Mammary epithelial cell (primary cell): ENCODE results near the gene PTPN3.

ENCODE experiments used
- EZH2 ChIP-seq: IDR thresholded peaks from 2 replicates; pipeline ENCODE4 v1.6.1; 2012; ENCODE audit warnings: low read length, inconsistent platforms, borderline replicate concordance
- TF ChIP-seq, protein P1 (sequence below), 2 donors: IDR thresholded peaks in 1 of 2; conservative IDR thresholded peaks in 1 of 2; 2 replicates each; pipeline ENCODE4 v1.5.1; 2011 to 2012; ENCODE audit warnings: inconsistent platforms in 2 of 2, low read length in 2 of 2, mild to moderate bottlenecking in 2 of 2, control low read depth in 1 of 2, low read depth in 1 of 2; ENCODE audit not compliant: insufficient read depth in 1 of 2; ENCODE audit errors: extremely low read depth in 1 of 2

DNA sequence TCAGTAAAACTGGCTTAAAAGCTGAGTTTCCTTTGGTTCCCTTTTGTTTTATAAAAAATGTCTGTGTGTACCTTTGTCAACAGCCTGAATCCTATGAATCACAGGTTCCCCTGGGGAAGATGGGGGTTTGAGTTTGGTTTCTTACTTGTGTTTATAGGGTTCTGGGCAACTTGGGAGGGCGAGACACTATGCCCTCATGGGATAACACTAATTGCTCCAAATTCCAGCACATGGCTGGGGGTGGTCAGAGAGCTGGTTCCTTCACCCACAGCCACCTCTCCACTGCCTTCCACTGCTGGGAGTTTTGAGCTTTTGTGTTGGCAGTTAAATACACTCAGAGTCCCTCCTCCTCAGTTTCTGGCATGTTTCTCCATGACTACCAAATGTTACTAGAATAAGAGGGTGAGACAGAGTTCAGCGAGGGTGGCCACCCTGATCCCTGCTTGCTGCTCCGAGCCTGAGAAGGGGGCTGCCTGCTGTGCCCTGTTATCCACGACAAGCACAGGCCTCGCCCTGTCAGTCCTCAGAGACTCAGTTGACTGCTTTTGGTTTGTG, 94.3 kb downstream of the PTPN3 start:
- TF ChIP-seq, protein P1, sequence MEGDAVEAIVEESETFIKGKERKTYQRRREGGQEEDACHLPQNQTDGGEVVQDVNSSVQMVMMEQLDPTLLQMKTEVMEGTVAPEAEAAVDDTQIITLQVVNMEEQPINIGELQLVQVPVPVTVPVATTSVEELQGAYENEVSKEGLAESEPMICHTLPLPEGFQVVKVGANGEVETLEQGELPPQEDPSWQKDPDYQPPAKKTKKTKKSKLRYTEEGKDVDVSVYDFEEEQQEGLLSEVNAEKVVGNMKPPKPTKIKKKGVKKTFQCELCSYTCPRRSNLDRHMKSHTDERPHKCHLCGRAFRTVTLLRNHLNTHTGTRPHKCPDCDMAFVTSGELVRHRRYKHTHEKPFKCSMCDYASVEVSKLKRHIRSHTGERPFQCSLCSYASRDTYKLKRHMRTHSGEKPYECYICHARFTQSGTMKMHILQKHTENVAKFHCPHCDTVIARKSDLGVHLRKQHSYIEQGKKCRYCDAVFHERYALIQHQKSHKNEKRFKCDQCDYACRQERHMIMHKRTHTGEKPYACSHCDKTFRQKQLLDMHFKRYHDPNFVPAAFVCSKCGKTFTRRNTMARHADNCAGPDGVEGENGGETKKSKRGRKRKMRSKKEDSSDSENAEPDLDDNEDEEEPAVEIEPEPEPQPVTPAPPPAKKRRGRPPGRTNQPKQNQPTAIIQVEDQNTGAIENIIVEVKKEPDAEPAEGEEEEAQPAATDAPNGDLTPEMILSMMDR (conservative IDR thresholded peaks at IDR 0.05 in 1 of 2, IDR thresholded peaks at IDR 0.05 in 1 of 2; ENCODE audit: extremely low read depth in 1 of 2, insufficient read depth in 1 of 2, low read depth in 1 of 2, low read length in 2 of 2) = no peak
- TF ChIP-seq EZH2 = no peak
